Liver (tissue), 9 donors: ENCODE results near the gene FCF1. TPM values are rescaled to one million over a fixed set of nuclear protein-coding genes. Genes with fewer than 3 reads are reported as not detected.

Source experiments
- DNase-seq: peaks from one replicate; pipeline ENCODE4 v3.0.0-alpha.2; 2017; ENCODE audit warnings: low spot score
- H3K27ac ChIP-seq, 2 donors: one replicate each; pipeline ENCODE4 v1.7.0; 2013; ENCODE audit warnings: inconsistent platforms in 2 of 2, low read length in 2 of 2, control low read depth in 1 of 2, low read depth in 1 of 2, mild to moderate bottlenecking in 1 of 2
- H3K27me3 ChIP-seq, 4 donors: one replicate each; pipeline versions ENCODE4 v1.6.1 to v1.7.0; 2013; ENCODE audit warnings: low read length in 3 of 4, inconsistent platforms in 1 of 4, mild to moderate bottlenecking in 1 of 4, moderate library complexity in 1 of 4; ENCODE audit not compliant: control insufficient read depth in 4 of 4, insufficient read depth in 4 of 4
- H3K36me3 ChIP-seq, 4 donors: one replicate each; pipeline versions ENCODE4 v1.6.1 to v1.7.0; 2013; ENCODE audit warnings: low read length in 3 of 4, mild to moderate bottlenecking in 3 of 4, low read depth in 1 of 4, moderate library complexity in 1 of 4; ENCODE audit not compliant: control insufficient read depth in 4 of 4, insufficient read depth in 3 of 4
- H3K4me1 ChIP-seq, 4 donors: one replicate each; pipeline versions ENCODE4 v1.6.1 to v1.7.0; 2013; ENCODE audit warnings: low read length in 3 of 4, mild to moderate bottlenecking in 3 of 4, moderate library complexity in 1 of 4; ENCODE audit not compliant: control insufficient read depth in 4 of 4, insufficient read depth in 4 of 4
- H3K4me3 ChIP-seq, 3 donors: one replicate each; pipeline versions ENCODE4 v1.6.1 to v1.7.0; 2013; ENCODE audit warnings: low read length in 3 of 3, control low read depth in 1 of 3, low read depth in 1 of 3, mild to moderate bottlenecking in 1 of 3
- H3K9ac ChIP-seq, 2 donors: one replicate each; pipeline ENCODE4 v1.7.0; 2013; ENCODE audit warnings: low read length in 2 of 2, mild to moderate bottlenecking in 2 of 2, moderate library complexity in 2 of 2, control low read depth in 1 of 2, low read depth in 1 of 2
- H3K9me3 ChIP-seq, 4 donors: one replicate each; pipeline versions ENCODE4 v1.6.1 to v1.7.0; 2013; ENCODE audit warnings: low read length in 3 of 4; ENCODE audit not compliant: control insufficient read depth in 4 of 4
- EGR1 ChIP-seq, 2 donors: IDR thresholded peaks; 2 replicates each; pipeline ENCODE4 v1.6.1; 2016 to 2018; ENCODE audit warnings: antibody characterized with exemption in 2 of 2, low read depth in 2 of 2
- FOXA1 ChIP-seq: IDR thresholded peaks from 2 replicates; pipeline ENCODE4 v1.6.1; 2016; ENCODE audit warnings: antibody characterized with exemption
- FOXA2 ChIP-seq: IDR thresholded peaks from 2 replicates; pipeline ENCODE4 v1.6.1; 2016; ENCODE audit warnings: antibody characterized with exemption
- GABPA ChIP-seq, 2 donors: IDR thresholded peaks in 1 of 2; conservative IDR thresholded peaks in 1 of 2; 2 replicates each; pipeline ENCODE4 v1.6.1; 2016; ENCODE audit warnings: antibody characterized with exemption in 2 of 2, mild to moderate bottlenecking in 1 of 2, moderate library complexity in 1 of 2
- HNF4A ChIP-seq, 2 donors: conservative IDR thresholded peaks; 2 replicates each; pipeline ENCODE4 v1.6.1; 2016; ENCODE audit warnings: antibody characterized with exemption in 2 of 2, mild to moderate bottlenecking in 2 of 2
- HNF4G ChIP-seq: IDR thresholded peaks from 2 replicates; pipeline ENCODE4 v1.6.1; 2016; ENCODE audit warnings: antibody characterized with exemption
- JUND ChIP-seq, 2 donors: IDR thresholded peaks; 2 replicates each; pipeline ENCODE4 v1.6.1; 2016; ENCODE audit warnings: antibody characterized with exemption in 2 of 2
- NR2F2 ChIP-seq: IDR thresholded peaks from 2 replicates; pipeline ENCODE4 v1.6.1; 2016; ENCODE audit warnings: antibody characterized with exemption
- RAD21 ChIP-seq, 2 donors: IDR thresholded peaks; 2 replicates each; pipeline ENCODE4 v1.6.1; 2016; ENCODE audit warnings: antibody characterized with exemption in 2 of 2, mild to moderate bottlenecking in 2 of 2
- RXRA ChIP-seq, 2 donors: IDR thresholded peaks; 2 replicates each; pipeline ENCODE4 v1.6.1; 2017 to 2018; ENCODE audit warnings: antibody characterized with exemption in 2 of 2, mild to moderate bottlenecking in 1 of 2
- SP1 ChIP-seq: IDR thresholded peaks from 2 replicates; pipeline ENCODE4 v1.6.1; 2018; ENCODE audit warnings: antibody characterized with exemption, mild to moderate bottlenecking
- TAF1 ChIP-seq: conservative IDR thresholded peaks from 2 replicates; pipeline ENCODE4 v1.6.1; 2016; ENCODE audit warnings: antibody characterized with exemption, mild to moderate bottlenecking
- YY1 ChIP-seq: IDR thresholded peaks from 2 replicates; pipeline ENCODE4 v1.6.1; 2016; ENCODE audit warnings: antibody characterized with exemption, mild to moderate bottlenecking
- WGBS: extraction: QIAGEN DNeasy Blood & Tissue Kit; methylation state at CpG from one replicate; pipeline ENCODE4 v1.1.7; 2013; 5-methylcytosine and 5-hydroxymethylcytosine counted together
- polyA plus RNA-seq, 2 donors: library from polyadenylated mRNA; stranded (reverse) in 1 of 2; unstranded in 1 of 2; fragments of 200-250 nt in 1 of 2; fragments of >200 nt in 1 of 2; fragmentation: Nextera tagmentation in 1 of 2; extraction: Ambion mirVana in 1 of 2; gene quantifications; one replicate each; pipeline versions ENCODE4 v1.2.1 to v1.2.3, GENCODE V29; 2013 to 2015
- total RNA-seq, 2 donors: library from RNA; depleted of rRNA; stranded (reverse); fragments of >200 nt; gene quantifications; one replicate each; pipeline ENCODE4 v1.2.3, GENCODE V29; 2014
- TF ChIP-seq, protein P1 (sequence below): IDR thresholded peaks from 2 replicates; pipeline ENCODE4 v1.6.1; 2016; ENCODE audit warnings: antibody characterized with exemption
- TF ChIP-seq, protein P2 (sequence below): IDR thresholded peaks from 2 replicates; pipeline ENCODE4 v1.6.1; 2016; ENCODE audit warnings: antibody characterized with exemption
- TF ChIP-seq, protein P3 (sequence below): IDR thresholded peaks from 2 replicates; pipeline ENCODE4 v1.6.1; 2016; ENCODE audit warnings: antibody characterized with exemption, mild to moderate bottlenecking
- TF ChIP-seq, protein P4 (sequence below): IDR thresholded peaks from 2 replicates; pipeline ENCODE4 v1.6.1; 2016; ENCODE audit warnings: antibody characterized with exemption
- TF ChIP-seq, protein P5 (sequence below): fragments of 150-350 bp; IDR thresholded peaks from 2 replicates; pipeline ENCODE4 v1.5.1; 2017; ENCODE audit warnings: improper control_type of control experiment, low read depth, low read length; ENCODE audit not compliant: missing input control
- donor health status: healthy.
- donor health status: healthy.
- donor health status: healthy.
- donor health status: healthy.
- donor health status: healthy.

Gene FCF1
- total and polyA plus RNA-seq, 4 donors: 3.7 to 15.3 (median 13.6) TPM

DNA sequence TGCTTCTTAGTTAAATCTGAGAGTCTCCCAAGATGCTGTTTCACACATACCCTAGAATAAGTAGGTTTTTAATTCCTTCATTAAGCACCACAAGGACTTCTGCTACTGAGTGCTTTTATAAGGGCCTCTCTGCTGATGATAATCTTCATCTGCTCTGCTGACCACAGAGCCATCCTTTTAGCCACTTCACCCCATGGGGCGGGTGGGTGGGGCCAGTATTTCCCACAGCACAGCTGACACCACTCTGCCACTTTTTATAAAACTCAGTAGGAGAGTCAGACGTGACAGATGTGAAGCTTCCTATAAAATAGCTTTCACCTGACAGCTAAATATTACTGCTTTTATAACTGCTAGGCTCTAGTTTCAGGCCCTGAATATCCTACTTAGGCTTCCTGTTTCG, 20.3 kb downstream of the FCF1 start:
- H3K4me1 ChIP-seq: no peaks in the 10 kb centered on the region
- WGBS: 89% methylated on average over 3 of the region's 3 CpGs
- H3K27ac ChIP-seq: no peak overlapping the region
- no peak for DNase-seq
- no peak overlapping the region for H3K4me3 ChIP-seq
- TF ChIP-seq NR2F2 (no peak), RAD21 (IDR thresholded peaks at IDR 0.05) (no peak), RXRA (IDR thresholded peaks at IDR 0.05) (no peak), SP1 (no peak), TAF1 (no peak), GABPA (IDR thresholded peaks at IDR 0.05 in 1 of 2, conservative IDR thresholded peaks at IDR 0.05 in 1 of 2) (no peak), FOXA2 (no peak), EGR1 (IDR thresholded peaks at IDR 0.05; ENCODE audit: low read depth in 2 of 2) (no peak), HNF4A (conservative IDR thresholded peaks at IDR 0.05) (no peak), JUND (IDR thresholded peaks at IDR 0.05) (no peak), HNF4G (no peak), FOXA1 (no peak), YY1 (no peak)
- TF ChIP-seq, protein P1, sequence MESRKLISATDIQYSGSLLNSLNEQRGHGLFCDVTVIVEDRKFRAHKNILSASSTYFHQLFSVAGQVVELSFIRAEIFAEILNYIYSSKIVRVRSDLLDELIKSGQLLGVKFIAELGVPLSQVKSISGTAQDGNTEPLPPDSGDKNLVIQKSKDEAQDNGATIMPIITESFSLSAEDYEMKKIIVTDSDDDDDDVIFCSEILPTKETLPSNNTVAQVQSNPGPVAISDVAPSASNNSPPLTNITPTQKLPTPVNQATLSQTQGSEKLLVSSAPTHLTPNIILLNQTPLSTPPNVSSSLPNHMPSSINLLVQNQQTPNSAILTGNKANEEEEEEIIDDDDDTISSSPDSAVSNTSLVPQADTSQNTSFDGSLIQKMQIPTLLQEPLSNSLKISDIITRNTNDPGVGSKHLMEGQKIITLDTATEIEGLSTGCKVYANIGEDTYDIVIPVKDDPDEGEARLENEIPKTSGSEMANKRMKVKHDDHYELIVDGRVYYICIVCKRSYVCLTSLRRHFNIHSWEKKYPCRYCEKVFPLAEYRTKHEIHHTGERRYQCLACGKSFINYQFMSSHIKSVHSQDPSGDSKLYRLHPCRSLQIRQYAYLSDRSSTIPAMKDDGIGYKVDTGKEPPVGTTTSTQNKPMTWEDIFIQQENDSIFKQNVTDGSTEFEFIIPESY: no peak
- TF ChIP-seq, protein P2, sequence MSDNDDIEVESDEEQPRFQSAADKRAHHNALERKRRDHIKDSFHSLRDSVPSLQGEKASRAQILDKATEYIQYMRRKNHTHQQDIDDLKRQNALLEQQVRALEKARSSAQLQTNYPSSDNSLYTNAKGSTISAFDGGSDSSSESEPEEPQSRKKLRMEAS: no peak
- TF ChIP-seq, protein P3, sequence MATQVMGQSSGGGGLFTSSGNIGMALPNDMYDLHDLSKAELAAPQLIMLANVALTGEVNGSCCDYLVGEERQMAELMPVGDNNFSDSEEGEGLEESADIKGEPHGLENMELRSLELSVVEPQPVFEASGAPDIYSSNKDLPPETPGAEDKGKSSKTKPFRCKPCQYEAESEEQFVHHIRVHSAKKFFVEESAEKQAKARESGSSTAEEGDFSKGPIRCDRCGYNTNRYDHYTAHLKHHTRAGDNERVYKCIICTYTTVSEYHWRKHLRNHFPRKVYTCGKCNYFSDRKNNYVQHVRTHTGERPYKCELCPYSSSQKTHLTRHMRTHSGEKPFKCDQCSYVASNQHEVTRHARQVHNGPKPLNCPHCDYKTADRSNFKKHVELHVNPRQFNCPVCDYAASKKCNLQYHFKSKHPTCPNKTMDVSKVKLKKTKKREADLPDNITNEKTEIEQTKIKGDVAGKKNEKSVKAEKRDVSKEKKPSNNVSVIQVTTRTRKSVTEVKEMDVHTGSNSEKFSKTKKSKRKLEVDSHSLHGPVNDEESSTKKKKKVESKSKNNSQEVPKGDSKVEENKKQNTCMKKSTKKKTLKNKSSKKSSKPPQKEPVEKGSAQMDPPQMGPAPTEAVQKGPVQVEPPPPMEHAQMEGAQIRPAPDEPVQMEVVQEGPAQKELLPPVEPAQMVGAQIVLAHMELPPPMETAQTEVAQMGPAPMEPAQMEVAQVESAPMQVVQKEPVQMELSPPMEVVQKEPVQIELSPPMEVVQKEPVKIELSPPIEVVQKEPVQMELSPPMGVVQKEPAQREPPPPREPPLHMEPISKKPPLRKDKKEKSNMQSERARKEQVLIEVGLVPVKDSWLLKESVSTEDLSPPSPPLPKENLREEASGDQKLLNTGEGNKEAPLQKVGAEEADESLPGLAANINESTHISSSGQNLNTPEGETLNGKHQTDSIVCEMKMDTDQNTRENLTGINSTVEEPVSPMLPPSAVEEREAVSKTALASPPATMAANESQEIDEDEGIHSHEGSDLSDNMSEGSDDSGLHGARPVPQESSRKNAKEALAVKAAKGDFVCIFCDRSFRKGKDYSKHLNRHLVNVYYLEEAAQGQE: no peak
- TF ChIP-seq, protein P4, sequence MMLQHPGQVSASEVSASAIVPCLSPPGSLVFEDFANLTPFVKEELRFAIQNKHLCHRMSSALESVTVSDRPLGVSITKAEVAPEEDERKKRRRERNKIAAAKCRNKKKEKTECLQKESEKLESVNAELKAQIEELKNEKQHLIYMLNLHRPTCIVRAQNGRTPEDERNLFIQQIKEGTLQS: no peak
- TF ChIP-seq, protein P5, sequence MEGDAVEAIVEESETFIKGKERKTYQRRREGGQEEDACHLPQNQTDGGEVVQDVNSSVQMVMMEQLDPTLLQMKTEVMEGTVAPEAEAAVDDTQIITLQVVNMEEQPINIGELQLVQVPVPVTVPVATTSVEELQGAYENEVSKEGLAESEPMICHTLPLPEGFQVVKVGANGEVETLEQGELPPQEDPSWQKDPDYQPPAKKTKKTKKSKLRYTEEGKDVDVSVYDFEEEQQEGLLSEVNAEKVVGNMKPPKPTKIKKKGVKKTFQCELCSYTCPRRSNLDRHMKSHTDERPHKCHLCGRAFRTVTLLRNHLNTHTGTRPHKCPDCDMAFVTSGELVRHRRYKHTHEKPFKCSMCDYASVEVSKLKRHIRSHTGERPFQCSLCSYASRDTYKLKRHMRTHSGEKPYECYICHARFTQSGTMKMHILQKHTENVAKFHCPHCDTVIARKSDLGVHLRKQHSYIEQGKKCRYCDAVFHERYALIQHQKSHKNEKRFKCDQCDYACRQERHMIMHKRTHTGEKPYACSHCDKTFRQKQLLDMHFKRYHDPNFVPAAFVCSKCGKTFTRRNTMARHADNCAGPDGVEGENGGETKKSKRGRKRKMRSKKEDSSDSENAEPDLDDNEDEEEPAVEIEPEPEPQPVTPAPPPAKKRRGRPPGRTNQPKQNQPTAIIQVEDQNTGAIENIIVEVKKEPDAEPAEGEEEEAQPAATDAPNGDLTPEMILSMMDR: no peak
- no peak overlapping the region for H3K9ac ChIP-seq
- no peaks in the 10 kb centered on the region for H3K9me3 ChIP-seq
- H3K27me3 ChIP-seq: no peaks in the 10 kb centered on the region
- H3K36me3 ChIP-seq: peaks cover 11 to 37% (median 16%) of the 10 kb centered on the region in 4 donors
